Lung microvascular endothelial cell (primary cell): ENCODE data around the gene PRUNE2. TPM values are rescaled to one million over a fixed set of nuclear protein-coding genes. Genes with fewer than 3 reads are reported as not detected.
A peak's percentile ranks its signal among the peaks of the same experiment; 100 is the strongest.

Experiments
- DNase-seq, 2 donors: peaks; one replicate each; pipeline versions ENCODE4 v3.0.0 to v3.0.0-alpha.2; 2010; ENCODE audit warnings: low read depth in 2 of 2
- total RNA-seq: library from RNA; depleted of rRNA; stranded (reverse); fragments of >200 nt; gene quantifications from 2 replicates; pipeline ENCODE4 v1.2.1, GENCODE V29; 2014

The PRUNE2 gene
- total RNA-seq, 1 donor from 2014 or later: 8.5 TPM

DNA sequence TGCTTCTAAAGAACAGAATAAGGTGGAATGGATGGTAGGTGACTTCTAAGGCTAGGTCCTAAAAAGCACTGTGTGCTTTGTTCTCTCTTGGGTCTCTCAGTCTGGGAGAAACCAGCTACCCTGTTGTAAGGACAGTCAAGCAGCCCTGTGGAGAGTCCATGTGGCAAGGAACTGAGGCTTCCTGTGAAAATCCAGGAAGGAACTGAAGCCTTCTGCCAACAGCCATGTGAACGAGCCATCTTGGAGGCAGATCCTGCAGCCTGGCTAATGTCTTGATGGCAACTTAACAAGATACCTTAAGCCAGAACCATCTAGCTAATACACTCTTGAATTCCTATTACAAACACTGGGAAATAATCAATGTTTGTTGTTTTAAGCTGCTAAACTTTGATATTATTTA is 241.8 kb downstream of the PRUNE2 start:
- no peak for DNase-seq

GRCh38 chr9:76662476-76663281 is 243.2 kb downstream of the PRUNE2 start:
- peak; percentile 50 to 53 for DNase-seq

GRCh38 chr9:76658510-76659231 is 247.2 kb downstream of the PRUNE2 start:
- peak; percentile 72 to 79 for DNase-seq

DNA sequence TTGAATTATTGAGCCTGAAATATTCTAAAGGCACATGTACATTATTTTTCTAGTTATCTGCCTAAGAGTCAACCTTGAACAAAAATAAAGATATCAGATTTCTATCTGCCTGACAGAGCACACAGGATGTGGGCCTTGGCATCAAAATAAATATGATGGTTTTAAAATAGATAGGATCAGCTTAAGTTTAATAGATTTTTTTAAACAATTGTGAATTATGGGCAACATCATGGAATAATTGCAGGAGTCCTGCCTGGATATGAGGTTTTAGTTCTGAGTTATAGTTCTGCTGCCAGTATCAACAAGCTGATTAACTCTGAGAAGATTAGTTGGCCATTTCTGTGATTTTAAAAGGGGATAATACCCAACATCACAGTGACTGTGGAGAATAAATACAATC is 248.6 kb downstream of the PRUNE2 start:
- no peak for DNase-seq

DNA sequence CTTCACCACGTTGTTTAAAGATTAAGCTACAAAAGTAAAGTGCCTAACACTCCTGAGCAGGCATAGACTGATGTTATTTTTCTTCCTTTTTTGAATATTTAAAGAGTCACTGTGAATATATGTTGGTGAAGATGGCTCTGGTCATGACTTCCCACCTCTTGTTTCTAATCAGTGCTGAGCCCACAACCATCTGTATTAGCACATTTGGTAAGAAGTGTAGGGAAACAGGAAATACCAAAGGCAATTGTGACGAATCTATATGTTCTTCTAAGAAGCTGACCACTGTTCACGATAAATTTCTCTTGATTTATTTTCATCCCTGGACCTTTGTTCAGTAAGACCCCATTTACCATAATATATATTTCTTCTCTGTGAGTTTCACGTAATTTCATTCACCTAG is 249.9 kb downstream of the PRUNE2 start:
- peak in 1 of 2 donors; percentile 25 for DNase-seq

DNA sequence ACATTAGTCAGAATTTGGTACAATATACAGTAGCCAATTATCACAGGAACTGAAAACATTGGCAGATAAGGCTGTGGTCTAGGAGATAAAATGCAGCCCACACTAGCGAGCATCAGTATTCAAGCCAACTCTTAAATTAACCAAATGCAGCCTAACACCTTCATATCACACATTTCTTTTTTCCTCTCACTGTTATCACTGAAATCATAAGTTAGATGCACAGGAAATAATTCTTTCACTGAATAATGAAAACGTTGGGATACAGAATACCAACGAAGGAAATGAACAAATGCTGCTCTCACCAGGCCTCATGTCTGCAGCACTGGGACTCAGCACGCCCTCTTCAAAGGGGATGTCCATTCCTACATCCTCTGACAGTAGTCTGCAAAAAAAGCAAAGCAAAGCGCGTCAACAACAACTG is 250.8 kb downstream of the PRUNE2 start:
- peak; percentile 51 to 80 for DNase-seq

- peak in 1 of 2 donors; percentile 76 for DNase-seq
Observed at GRCh38 chr9:76654575-76654974, 251.3 kb downstream of the PRUNE2 start.

DNA sequence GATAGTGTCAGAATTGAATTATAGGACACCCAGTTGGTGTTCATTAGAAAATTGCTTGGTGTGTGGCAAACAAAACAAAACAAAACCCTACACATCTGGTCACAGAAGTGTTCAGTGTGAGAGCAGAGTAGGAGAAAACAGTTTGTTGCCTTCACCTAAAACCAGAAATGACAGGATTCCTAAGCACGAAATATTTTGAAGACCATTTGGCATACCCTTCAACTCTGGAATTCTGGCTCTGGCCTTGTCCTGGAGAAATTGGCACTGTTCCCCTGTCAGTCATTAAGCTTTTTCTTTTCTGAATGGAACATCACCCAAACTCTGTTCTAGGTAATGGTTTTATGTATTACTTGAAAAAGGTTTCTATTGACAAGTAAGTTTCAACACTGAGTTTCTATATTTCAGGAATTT is 251.9 kb downstream of the PRUNE2 start:
- peak in 1 of 2 donors; percentile 39 for DNase-seq

DNA sequence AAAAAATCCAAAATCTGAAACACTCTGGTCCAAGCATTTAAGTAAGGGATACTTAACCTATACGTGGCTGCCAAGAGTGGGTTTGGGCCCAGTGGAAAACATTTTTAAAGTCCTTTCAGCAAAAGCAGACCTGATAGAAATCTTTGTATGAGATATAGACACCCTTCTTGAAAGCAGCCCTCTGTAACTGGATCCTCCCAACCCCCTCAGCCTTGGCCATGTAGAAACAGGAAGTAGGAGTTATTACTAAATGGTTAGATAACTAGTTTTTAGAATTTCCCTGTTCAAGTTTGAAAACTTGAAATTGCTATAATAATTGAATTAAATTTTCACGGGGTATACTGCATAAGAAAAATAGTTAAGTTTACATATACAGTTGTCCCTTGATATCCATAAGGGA is 253.0 kb downstream of the PRUNE2 start:
- no peak for DNase-seq

DNA sequence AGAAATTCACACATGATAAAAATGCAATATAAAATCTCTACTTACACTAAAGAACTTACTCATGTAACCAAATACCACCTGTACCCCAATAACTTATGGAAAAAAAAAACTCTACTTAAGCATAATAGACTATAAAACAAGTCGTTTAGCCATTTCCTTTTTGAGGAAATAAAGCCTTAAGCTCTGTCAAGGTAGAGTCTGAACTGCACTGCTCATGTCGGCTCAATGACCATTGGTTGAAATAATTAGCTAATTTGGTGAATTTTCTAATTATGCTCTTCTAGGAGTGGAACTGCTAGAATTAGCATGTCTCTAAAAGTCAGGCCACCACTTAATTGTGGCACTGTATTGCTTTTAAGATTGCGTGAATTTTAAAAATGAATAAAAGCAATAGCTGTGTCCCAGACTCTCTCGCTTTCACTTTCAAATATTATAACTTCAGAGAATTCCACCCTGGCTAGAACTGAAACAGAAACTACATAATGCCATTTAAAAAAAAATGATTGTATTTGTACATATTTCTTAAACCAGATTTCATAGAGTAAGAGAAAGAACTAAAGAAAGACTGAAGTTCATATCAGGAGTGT is 254.7 kb downstream of the PRUNE2 start:
- peak; percentile 44 to 56 for DNase-seq

- DNase-seq: peak in 1 of 2 donors; percentile 25
Observed at GRCh38 chr9:76650692-76651091, 255.2 kb downstream of the PRUNE2 start.

DNA sequence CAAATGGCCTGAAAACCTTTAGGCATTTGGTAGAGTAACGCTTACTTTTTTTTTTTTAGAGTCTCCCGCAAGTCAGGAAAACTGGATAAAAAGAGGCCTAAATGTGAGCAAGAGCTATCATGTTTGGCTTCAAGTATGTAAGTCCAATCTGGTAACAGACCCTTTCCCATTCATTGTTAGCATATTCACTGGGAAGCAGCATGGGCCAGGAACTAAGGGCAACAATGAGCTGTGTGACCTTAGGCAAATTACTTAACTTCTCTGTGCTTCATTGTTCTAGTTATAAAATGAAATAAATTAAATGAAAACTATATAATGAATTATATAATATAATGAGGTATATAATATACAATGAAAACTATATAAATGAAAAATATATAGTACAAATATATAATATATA is 256.0 kb downstream of the PRUNE2 start:
- DNase-seq: no peak

- peak in 1 of 2 donors; percentile 55 for DNase-seq
Observed at GRCh38 chr9:76646249-76646648, 259.7 kb downstream of the PRUNE2 start.

- no peak for DNase-seq
Observed at GRCh38 chr9:76644647-76645250, 261.2 kb downstream of the PRUNE2 start.

- DNase-seq: no peak
Observed at GRCh38 chr9:76644171-76644570, 261.7 kb downstream of the PRUNE2 start.

GRCh38 chr9:76643399-76644117 is 262.4 kb downstream of the PRUNE2 start:
- DNase-seq: no peak

GRCh38 chr9:76642701-76643209 is 263.2 kb downstream of the PRUNE2 start:
- DNase-seq: no peak

GRCh38 chr9:76642074-76642473 is 263.8 kb downstream of the PRUNE2 start:
- DNase-seq: no peak

- DNase-seq: peak in 1 of 2 donors; percentile 36
Observed at GRCh38 chr9:76638001-76638400, 267.9 kb downstream of the PRUNE2 start.

DNA sequence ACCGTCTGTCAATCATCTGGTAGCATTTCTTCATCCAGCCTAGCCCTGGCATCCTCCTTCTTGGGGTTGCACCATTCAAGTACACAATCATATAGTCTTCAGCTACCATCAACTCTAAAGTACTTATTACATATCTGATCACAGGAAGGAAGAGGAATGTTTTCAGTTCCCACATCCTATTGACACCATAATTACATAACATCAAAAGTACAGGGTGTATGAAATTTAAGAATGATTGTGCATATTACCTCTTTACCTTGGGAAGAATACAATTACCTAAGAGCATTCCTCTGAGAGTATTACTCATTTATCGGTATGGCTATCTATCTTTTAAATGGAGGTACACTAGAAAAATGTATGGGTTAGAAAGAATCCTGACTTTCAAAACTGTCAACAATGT is 268.5 kb downstream of the PRUNE2 start:
- DNase-seq: no peak
